Measurements from ENCODE around the gene MGAT4B. TPM values are rescaled to one million over a fixed set of nuclear protein-coding genes. Genes with fewer than 3 reads are reported as not detected.

The MGAT4B gene
- total RNA-seq, 2 donors from 2014 or later: 66.5 to 87.7 TPM

- Histone ChIP-seq H3K4me3 (peak overlapping the region; percentile 99), H3K4me1 (ENCODE audit: control insufficient read depth in 1 of 2, low read depth in 2 of 2) (peaks cover 42 to 76% of the 10 kb centered on the region in 2 donors), H3K27ac (peak overlapping the region in 1 of 2 donors; percentile 38), H3K36me3 (peaks cover 64% of the 10 kb centered on the region), H3K27me3 (replicated peaks; ENCODE audit: insufficient read depth) (no peaks in the 10 kb centered on the region), H3K9me3 (no peaks in the 10 kb centered on the region)
- DNase-seq (ENCODE audit: low spot score) (no peak), ATAC-seq (ENCODE audit: insufficient number of reproducible peaks, low FRiP score, low read depth) (no peak)
- TF ChIP-seq, protein P1, sequence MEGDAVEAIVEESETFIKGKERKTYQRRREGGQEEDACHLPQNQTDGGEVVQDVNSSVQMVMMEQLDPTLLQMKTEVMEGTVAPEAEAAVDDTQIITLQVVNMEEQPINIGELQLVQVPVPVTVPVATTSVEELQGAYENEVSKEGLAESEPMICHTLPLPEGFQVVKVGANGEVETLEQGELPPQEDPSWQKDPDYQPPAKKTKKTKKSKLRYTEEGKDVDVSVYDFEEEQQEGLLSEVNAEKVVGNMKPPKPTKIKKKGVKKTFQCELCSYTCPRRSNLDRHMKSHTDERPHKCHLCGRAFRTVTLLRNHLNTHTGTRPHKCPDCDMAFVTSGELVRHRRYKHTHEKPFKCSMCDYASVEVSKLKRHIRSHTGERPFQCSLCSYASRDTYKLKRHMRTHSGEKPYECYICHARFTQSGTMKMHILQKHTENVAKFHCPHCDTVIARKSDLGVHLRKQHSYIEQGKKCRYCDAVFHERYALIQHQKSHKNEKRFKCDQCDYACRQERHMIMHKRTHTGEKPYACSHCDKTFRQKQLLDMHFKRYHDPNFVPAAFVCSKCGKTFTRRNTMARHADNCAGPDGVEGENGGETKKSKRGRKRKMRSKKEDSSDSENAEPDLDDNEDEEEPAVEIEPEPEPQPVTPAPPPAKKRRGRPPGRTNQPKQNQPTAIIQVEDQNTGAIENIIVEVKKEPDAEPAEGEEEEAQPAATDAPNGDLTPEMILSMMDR (IDR thresholded peaks at IDR 0.05): no peak
These were observed 17.5 kb upstream of the MGAT4B start for GRCh38 chr5:179823937-179824744.

DNA sequence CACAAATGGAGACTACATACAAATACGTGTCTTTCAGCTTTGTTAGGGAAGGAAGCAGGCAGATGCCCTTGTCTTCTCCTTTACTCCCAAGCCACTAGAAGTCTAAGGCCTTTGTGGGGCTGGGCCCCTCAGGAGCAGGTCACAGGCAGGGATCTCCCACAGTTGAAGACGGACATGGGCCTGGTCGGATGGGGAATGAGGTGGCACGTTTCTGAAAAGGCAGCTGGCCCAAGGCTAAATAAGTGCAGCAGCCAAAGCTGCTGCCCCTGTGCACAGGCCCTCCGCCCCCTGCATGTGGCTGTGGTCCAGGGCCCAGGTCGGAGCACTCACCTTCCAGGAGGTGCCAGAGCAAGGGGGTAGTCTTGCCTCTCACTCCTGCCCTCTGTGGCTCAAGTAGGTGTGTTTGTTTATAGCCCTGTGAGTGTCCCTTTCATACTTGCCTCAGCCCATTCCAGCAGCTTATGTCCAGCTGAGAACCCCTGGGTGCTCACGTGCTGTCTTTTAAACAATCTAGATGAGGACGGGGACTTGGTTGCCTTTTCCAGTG, 15.9 kb upstream of the MGAT4B start:
- ATAC-seq (ENCODE audit: insufficient number of reproducible peaks, low FRiP score, low read depth) (no peak), DNase-seq (ENCODE audit: low spot score) (no peak)
- H3K27me3 ChIP-seq (replicated peaks; ENCODE audit: insufficient read depth): no peaks in the 10 kb centered on the region
- peaks cover 49 to 81% of the 10 kb centered on the region in 2 donors for H3K4me1 ChIP-seq (ENCODE audit: control insufficient read depth in 1 of 2, low read depth in 2 of 2)
- no peaks in the 10 kb centered on the region for H3K9me3 ChIP-seq
- TF ChIP-seq, protein P1 (IDR thresholded peaks at IDR 0.05): no peak
- peak overlapping the region; percentile 25 to 100 for H3K27ac ChIP-seq
- H3K36me3 ChIP-seq: peaks cover 50% of the 10 kb centered on the region
- peak overlapping the region; percentile 99 for H3K4me3 ChIP-seq

DNA sequence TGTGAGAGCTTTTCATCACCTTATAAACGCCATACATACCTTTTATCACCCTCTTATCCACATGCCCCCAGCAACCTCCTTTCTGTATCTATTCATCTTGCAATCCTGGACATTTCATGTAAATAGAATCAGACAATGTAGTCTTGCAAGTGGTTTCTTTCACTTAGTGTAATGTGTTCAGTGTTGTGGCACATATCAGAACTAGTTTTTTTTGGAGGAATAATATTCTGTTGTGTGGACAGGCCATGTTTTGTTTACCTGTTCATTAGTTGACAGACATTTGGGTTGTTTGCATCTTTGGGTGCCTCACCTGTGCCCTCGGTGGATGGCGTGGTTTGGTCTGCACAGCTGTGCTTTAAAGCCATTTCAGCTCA, 15.4 kb upstream of the MGAT4B start:
- peak overlapping the region; percentile 25 to 100 for H3K27ac ChIP-seq
- DNase-seq (ENCODE audit: low spot score) (no peak), ATAC-seq (ENCODE audit: insufficient number of reproducible peaks, low FRiP score, low read depth) (no peak)
- TF ChIP-seq, protein P1 (IDR thresholded peaks at IDR 0.05): no peak
- H3K27me3 ChIP-seq (replicated peaks; ENCODE audit: insufficient read depth): no peaks in the 10 kb centered on the region
- peak overlapping the region; percentile 99 for H3K4me3 ChIP-seq
- H3K4me1 ChIP-seq (ENCODE audit: control insufficient read depth in 1 of 2, low read depth in 2 of 2): peaks cover 52 to 81% of the 10 kb centered on the region in 2 donors
- no peaks in the 10 kb centered on the region for H3K9me3 ChIP-seq
- H3K36me3 ChIP-seq: peaks cover 46% of the 10 kb centered on the region

GRCh38 chr5:179821298-179822058, 14.8 kb upstream of the MGAT4B start:
- Histone ChIP-seq H3K4me1 (ENCODE audit: control insufficient read depth in 1 of 2, low read depth in 2 of 2) (peaks cover 52 to 79% of the 10 kb centered on the region in 2 donors), H3K9me3 (no peaks in the 10 kb centered on the region), H3K36me3 (peaks cover 41% of the 10 kb centered on the region), H3K27ac (peak overlapping the region; percentile 100), H3K27me3 (replicated peaks; ENCODE audit: insufficient read depth) (no peaks in the 10 kb centered on the region), H3K4me3 (peak overlapping the region; percentile 99)
- DNase-seq (ENCODE audit: low spot score) (peak; percentile 95), ATAC-seq (ENCODE audit: insufficient number of reproducible peaks, low FRiP score, low read depth) (peak; percentile 63)
- TF ChIP-seq, protein P1 (IDR thresholded peaks at IDR 0.05): peak; percentile 17
